Mesenchymal stem cell (in vitro differentiated cells and primary cell): ENCODE measurements around the gene JAG1.

Experiments used
- DNase-seq: peaks from one replicate; pipeline ENCODE4 v3.0.0-alpha.2; 2013
- H2AFZ ChIP-seq: one replicate; pipeline ENCODE4 v1.6.1; 2013; ENCODE audit warnings: low read depth, mild to moderate bottlenecking, control low read depth, inconsistent platforms, low read length, moderate library complexity
- H2AK5ac ChIP-seq: 2 replicates; pipeline ENCODE4 v1.6.1; 2013; ENCODE audit warnings: low read length, moderate library complexity, mild to moderate bottlenecking, inconsistent platforms; ENCODE audit not compliant: severe bottlenecking
- H2BK120ac ChIP-seq: one replicate; pipeline ENCODE4 v1.6.1; 2013; ENCODE audit warnings: low read depth, mild to moderate bottlenecking, inconsistent platforms, low read length, moderate library complexity
- H2BK12ac ChIP-seq, 2 experiments: one replicate each; pipeline ENCODE4 v1.6.1; 2013; ENCODE audit warnings: inconsistent platforms in 2 of 2, low read length in 2 of 2, mild to moderate bottlenecking in 2 of 2, moderate library complexity in 2 of 2, control low read depth in 1 of 2
- H2BK15ac ChIP-seq: one replicate; pipeline ENCODE4 v1.6.1; 2013; ENCODE audit warnings: mild to moderate bottlenecking, low read depth, inconsistent platforms; ENCODE audit not compliant: poor library complexity, severe bottlenecking
- H2BK5ac ChIP-seq: 2 replicates; pipeline ENCODE4 v1.6.1; 2013; ENCODE audit warnings: low read depth, mild to moderate bottlenecking, low read length, control low read depth, inconsistent platforms; ENCODE audit not compliant: poor library complexity, severe bottlenecking
- H3K14ac ChIP-seq, 2 experiments: one replicate each; pipeline ENCODE4 v1.6.1; 2013; ENCODE audit warnings: inconsistent platforms in 2 of 2, low read length in 2 of 2, control low read depth in 1 of 2, mild to moderate bottlenecking in 1 of 2, moderate library complexity in 1 of 2
- H3K18ac ChIP-seq, 2 experiments: one replicate each; pipeline ENCODE4 v1.6.1; 2013; ENCODE audit warnings: inconsistent platforms in 2 of 2, low read length in 2 of 2, control low read depth in 1 of 2, low read depth in 1 of 2, mild to moderate bottlenecking in 1 of 2
- H3K23ac ChIP-seq, 2 experiments: one replicate each; pipeline ENCODE4 v1.6.1; 2013; ENCODE audit warnings: inconsistent platforms in 2 of 2, low read length in 2 of 2, mild to moderate bottlenecking in 2 of 2, moderate library complexity in 2 of 2, control low read depth in 1 of 2
- H3K27ac ChIP-seq: 2 replicates; pipeline ENCODE4 v1.5.1; 2013; ENCODE audit warnings: mild to moderate bottlenecking, moderate library complexity, low read length, control low read depth, inconsistent platforms; ENCODE audit not compliant: poor library complexity, severe bottlenecking
- H3K27me3 ChIP-seq, 2 experiments: 2 replicates each; pipeline versions ENCODE4 v1.6.1 to v1.7.0; 2013; ENCODE audit warnings: low read length in 2 of 2, mild to moderate bottlenecking in 2 of 2, moderate library complexity in 2 of 2, control low read depth in 1 of 2, inconsistent platforms in 1 of 2; ENCODE audit not compliant: control insufficient read depth in 1 of 2, insufficient read depth in 1 of 2
- H3K36me3 ChIP-seq, 2 experiments: 2 replicates each; pipeline versions ENCODE4 v1.6.1 to v1.7.0; 2013; ENCODE audit warnings: low read length in 2 of 2, control low read depth in 1 of 2, inconsistent platforms in 1 of 2, low read depth in 1 of 2, mild to moderate bottlenecking in 1 of 2; ENCODE audit not compliant: insufficient read depth in 2 of 2, control insufficient read depth in 1 of 2
- H3K4ac ChIP-seq, 2 experiments: one replicate each; pipeline ENCODE4 v1.6.1; 2013; ENCODE audit warnings: inconsistent platforms in 2 of 2, low read length in 2 of 2, mild to moderate bottlenecking in 2 of 2, moderate library complexity in 2 of 2, control low read depth in 1 of 2, low read depth in 1 of 2
- H3K4me1 ChIP-seq: 2 replicates; pipeline ENCODE4 v1.6.1; 2013; ENCODE audit warnings: low read depth, low read length, control low read depth; ENCODE audit not compliant: control insufficient read depth, insufficient read depth
- H3K4me2 ChIP-seq: 2 replicates; pipeline ENCODE4 v1.6.1; 2013; ENCODE audit warnings: low read length, mild to moderate bottlenecking, inconsistent platforms; ENCODE audit not compliant: poor library complexity, severe bottlenecking
- H3K4me3 ChIP-seq, 2 experiments: 2 replicates each; pipeline versions ENCODE4 v1.5.1 to v1.7.0; 2013; ENCODE audit warnings: low read length in 2 of 2, mild to moderate bottlenecking in 2 of 2, control low read depth in 1 of 2, low read depth in 1 of 2; ENCODE audit not compliant: insufficient read depth in 1 of 2
- H3K79me1 ChIP-seq: replicated peaks from 2 replicates; pipeline ENCODE4 v1.6.1; 2013; ENCODE audit warnings: mild to moderate bottlenecking, control low read depth, low read length, inconsistent platforms; ENCODE audit not compliant: poor library complexity, severe bottlenecking
- H3K9ac ChIP-seq: 2 replicates; pipeline ENCODE4 v1.7.0; 2013; ENCODE audit warnings: mild to moderate bottlenecking, low read length, moderate library complexity
- H3K9me3 ChIP-seq: 2 replicates; pipeline ENCODE4 v1.7.0; 2013; ENCODE audit warnings: mild to moderate bottlenecking, low read length; ENCODE audit not compliant: control insufficient read depth
- H4K8ac ChIP-seq: one replicate; pipeline ENCODE4 v1.6.1; 2013; ENCODE audit warnings: inconsistent platforms, mild to moderate bottlenecking, low read length, moderate library complexity
- H4K91ac ChIP-seq: one replicate; pipeline ENCODE4 v1.6.1; 2013; ENCODE audit warnings: mild to moderate bottlenecking, low read length, inconsistent platforms
- WGBS: methylation state at CpG from one replicate; pipeline ENCODE4 v1.1.7; 2013; ENCODE audit warnings: mixed read lengths; 5-methylcytosine and 5-hydroxymethylcytosine counted together

The JAG1 gene

GRCh38 chr20:10644458-10645204 is 29.2 kb downstream of the JAG1 start:
- 73% methylated on average over 13 of the region's 14 CpGs for WGBS
- Histone ChIP-seq H2BK5ac (no peak overlapping the region), H3K4me1 (peaks cover 14% of the 10 kb centered on the region), H3K36me3 (peaks cover 69 to 100% of the 10 kb centered on the region in 2 experiments), H3K4me2 (no peak overlapping the region), H3K9ac (no peak overlapping the region), H3K79me1 (peaks cover 8% of the 10 kb centered on the region), H2BK120ac (no peak overlapping the region), H4K8ac (no peak overlapping the region), H2BK15ac (no peak overlapping the region), H3K14ac (no peak overlapping the region), H2BK12ac (peak overlapping the region in 1 of 2 experiments; percentile 10), H3K27ac (no peak overlapping the region), H2AK5ac (no peak overlapping the region), H4K91ac (peak overlapping the region; percentile 2), H3K4ac (no peak overlapping the region), H3K9me3 (no peaks in the 10 kb centered on the region), H2AFZ (no peak overlapping the region), H3K23ac (no peak overlapping the region), H3K4me3 (no peak overlapping the region), H3K18ac (peak overlapping the region in 1 of 2 experiments; percentile 6), H3K27me3 (no peaks in the 10 kb centered on the region)
- no peak for DNase-seq

DNA sequence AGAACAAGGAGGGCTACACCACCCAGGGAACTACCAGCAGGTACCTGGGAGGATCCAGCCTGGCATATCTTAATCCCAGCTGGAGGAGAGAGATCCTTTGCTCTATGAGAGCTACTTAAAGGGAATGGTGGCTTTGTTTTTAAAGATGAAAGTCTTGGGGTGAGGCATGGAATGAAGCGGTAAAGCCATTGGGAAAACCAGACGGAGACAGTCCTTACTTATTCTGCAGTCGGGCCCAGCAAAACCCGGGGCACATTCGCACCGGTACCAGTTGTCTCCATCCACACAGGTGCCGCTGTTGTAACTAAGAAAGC is 30.3 kb downstream of the JAG1 start:
- Histone ChIP-seq H2BK12ac (no peak overlapping the region), H3K9me3 (no peaks in the 10 kb centered on the region), H3K4me1 (peaks cover 11% of the 10 kb centered on the region), H3K27ac (no peak overlapping the region), H2AK5ac (no peak overlapping the region), H2AFZ (no peak overlapping the region), H3K23ac (no peak overlapping the region), H4K91ac (no peak overlapping the region), H3K4me3 (no peak overlapping the region), H3K27me3 (no peaks in the 10 kb centered on the region), H3K4ac (no peak overlapping the region), H3K36me3 (peaks cover 76 to 100% of the 10 kb centered on the region in 2 experiments), H3K14ac (no peak overlapping the region), H2BK120ac (no peak overlapping the region), H3K9ac (no peak overlapping the region), H3K79me1 (peaks cover 13% of the 10 kb centered on the region), H3K18ac (peak overlapping the region in 1 of 2 experiments; percentile 49), H4K8ac (no peak overlapping the region), H3K4me2 (no peak overlapping the region), H2BK5ac (no peak overlapping the region), H2BK15ac (no peak overlapping the region)
- DNase-seq: no peak
- WGBS: 100% methylated on average over 7 of the region's 7 CpGs

DNA sequence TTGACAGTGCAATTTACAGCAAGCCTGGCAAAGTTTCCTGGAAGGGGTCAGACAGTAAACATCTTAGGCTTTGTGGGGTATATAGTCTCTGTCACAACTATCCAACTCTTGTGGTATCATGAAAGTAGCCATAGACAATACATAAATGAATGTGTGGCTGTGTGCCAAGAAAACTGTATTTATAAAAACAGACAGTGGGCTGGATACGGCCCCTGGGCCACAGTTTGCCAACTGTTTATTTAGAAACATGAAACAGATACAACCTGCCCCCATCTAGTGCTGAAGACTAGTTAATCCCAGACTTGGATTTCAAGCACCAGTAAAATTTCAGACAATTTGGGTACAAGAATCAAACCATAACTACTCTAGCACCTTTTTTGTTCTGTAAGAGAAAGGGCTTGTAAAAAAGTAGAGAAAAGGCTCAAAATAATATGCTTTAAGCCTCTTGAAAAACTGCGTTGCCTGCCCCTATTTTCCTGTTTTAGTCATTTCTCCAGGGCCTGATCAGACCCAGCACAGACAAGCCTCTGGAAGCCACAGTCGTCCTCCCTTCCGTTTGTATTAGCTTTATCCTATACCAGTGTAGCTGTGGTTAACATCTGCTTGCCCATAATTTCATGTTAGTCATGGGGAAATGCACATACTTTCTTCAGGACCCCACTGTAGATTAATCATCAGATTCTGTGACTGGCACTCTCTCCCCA is 30.8 kb downstream of the JAG1 start:
- DNase-seq: no peak
- H2BK120ac ChIP-seq: no peak overlapping the region
- no peak overlapping the region for H3K4me3 ChIP-seq
- H3K27ac ChIP-seq: no peak overlapping the region
- H3K9ac ChIP-seq: no peak overlapping the region
- peaks cover 13% of the 10 kb centered on the region for H3K79me1 ChIP-seq
- no peak overlapping the region for H3K14ac ChIP-seq
- no peak overlapping the region for H4K91ac ChIP-seq
- H4K8ac ChIP-seq: no peak overlapping the region
- H2BK12ac ChIP-seq: no peak overlapping the region
- no peak overlapping the region for H2AFZ ChIP-seq
- no peak overlapping the region for H2AK5ac ChIP-seq
- peaks cover 7% of the 10 kb centered on the region for H3K4me1 ChIP-seq
- H2BK5ac ChIP-seq: no peak overlapping the region
- H3K9me3 ChIP-seq: no peaks in the 10 kb centered on the region
- H3K4ac ChIP-seq: no peak overlapping the region
- H3K4me2 ChIP-seq: no peak overlapping the region
- H3K23ac ChIP-seq: no peak overlapping the region
- 58% methylated on average over 4 of the region's 4 CpGs for WGBS
- no peak overlapping the region for H3K18ac ChIP-seq
- H3K27me3 ChIP-seq: no peaks in the 10 kb centered on the region
- peaks cover 76 to 99% of the 10 kb centered on the region in 2 experiments for H3K36me3 ChIP-seq
- no peak overlapping the region for H2BK15ac ChIP-seq

DNA sequence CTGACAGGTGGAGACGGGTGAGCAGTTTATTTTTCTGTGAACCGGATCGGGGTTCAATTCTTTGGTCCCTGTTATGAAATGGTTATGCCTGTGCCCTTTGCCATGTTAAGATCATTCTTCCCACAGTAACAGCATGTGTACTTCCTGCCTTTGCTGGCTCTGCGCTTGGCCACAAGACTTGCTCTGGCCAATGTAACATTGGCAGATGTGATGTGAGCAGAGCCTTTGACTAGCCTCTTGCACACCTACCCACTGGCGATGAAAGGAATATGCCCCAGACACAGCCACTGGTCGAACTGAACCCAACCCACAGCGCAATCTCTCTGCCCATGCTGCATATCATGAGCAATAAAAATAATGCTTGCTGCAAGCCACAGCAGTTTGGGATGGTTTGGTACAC is 31.9 kb downstream of the JAG1 start:
- Histone ChIP-seq H3K4ac (no peak overlapping the region), H3K9ac (no peak overlapping the region), H4K8ac (no peak overlapping the region), H2BK120ac (no peak overlapping the region), H4K91ac (no peak overlapping the region), H3K18ac (no peak overlapping the region), H3K27ac (no peak overlapping the region), H3K36me3 (peaks cover 72 to 88% of the 10 kb centered on the region in 2 experiments), H3K4me2 (no peak overlapping the region), H3K14ac (no peak overlapping the region), H2BK15ac (no peak overlapping the region), H2BK5ac (no peak overlapping the region), H3K9me3 (no peaks in the 10 kb centered on the region), H3K23ac (no peak overlapping the region), H2AFZ (no peak overlapping the region), H3K79me1 (peaks cover 17% of the 10 kb centered on the region), H3K4me1 (peaks cover 10% of the 10 kb centered on the region), H3K27me3 (no peaks in the 10 kb centered on the region), H3K4me3 (no peak overlapping the region), H2AK5ac (no peak overlapping the region), H2BK12ac (no peak overlapping the region)
- 96% methylated on average over 7 of the region's 7 CpGs for WGBS
- DNase-seq: no peak
